Osteocyte (in vitro differentiated cells): ENCODE results near the gene BMPR1A. TPM values are rescaled to one million over a fixed set of nuclear protein-coding genes. Genes with fewer than 3 reads are reported as not detected.

Source experiments
- DNase-seq: peaks from one replicate; pipeline ENCODE4 v3.0.0; 2021; ENCODE audit warnings: mixed read lengths; ENCODE audit not compliant: unreplicated experiment; ENCODE audit errors: extremely low spot score
- H3K27ac Mint-ChIP-seq: one replicate; pipeline ENCODE4 v1.8.0; 2021; ENCODE audit warnings: mild to moderate bottlenecking, mixed read lengths; ENCODE audit not compliant: unreplicated experiment
- H3K27me3 Mint-ChIP-seq: one replicate; pipeline ENCODE4 v1.8.0; 2021; ENCODE audit warnings: mixed read lengths; ENCODE audit not compliant: unreplicated experiment
- H3K36me3 Mint-ChIP-seq: one replicate; pipeline ENCODE4 v1.8.0; 2021; ENCODE audit warnings: mixed read lengths; ENCODE audit not compliant: unreplicated experiment
- H3K4me1 Mint-ChIP-seq: one replicate; pipeline ENCODE4 v1.8.0; 2021; ENCODE audit warnings: mixed read lengths; ENCODE audit not compliant: unreplicated experiment
- H3K4me3 Mint-ChIP-seq: one replicate; pipeline ENCODE4 v1.8.0; 2021; ENCODE audit warnings: mild to moderate bottlenecking, moderate library complexity, mixed read lengths; ENCODE audit not compliant: unreplicated experiment
- H3K9me3 Mint-ChIP-seq: one replicate; pipeline ENCODE4 v1.8.0; 2021; ENCODE audit warnings: mixed read lengths; ENCODE audit not compliant: unreplicated experiment
- total RNA-seq: library from RNA; stranded (reverse); gene quantifications from 2 replicates; pipeline ENCODE4 v1.2.1, GENCODE V29; 2021
- TF ChIP-seq, protein P1 (sequence below): fragments of 200-600 bp; sonication (generic); IDR thresholded peaks from 2 replicates; pipeline ENCODE4 v1.5.0; 2021; ENCODE audit warnings: antibody characterized with exemption, mild to moderate bottlenecking, moderate library complexity

Gene BMPR1A
- total RNA-seq, 1 donor from 2014 or later, result 75.5 TPM

- no peak overlapping the region for H3K27ac Mint-ChIP-seq
- H3K36me3 Mint-ChIP-seq, result no peaks in the 10 kb centered on the region
- no peaks in the 10 kb centered on the region for H3K4me1 Mint-ChIP-seq
- H3K27me3 Mint-ChIP-seq, result peaks cover 3% of the 10 kb centered on the region
- H3K9me3 Mint-ChIP-seq, result no peaks in the 10 kb centered on the region
- no peak for DNase-seq
- TF ChIP-seq, protein P1, sequence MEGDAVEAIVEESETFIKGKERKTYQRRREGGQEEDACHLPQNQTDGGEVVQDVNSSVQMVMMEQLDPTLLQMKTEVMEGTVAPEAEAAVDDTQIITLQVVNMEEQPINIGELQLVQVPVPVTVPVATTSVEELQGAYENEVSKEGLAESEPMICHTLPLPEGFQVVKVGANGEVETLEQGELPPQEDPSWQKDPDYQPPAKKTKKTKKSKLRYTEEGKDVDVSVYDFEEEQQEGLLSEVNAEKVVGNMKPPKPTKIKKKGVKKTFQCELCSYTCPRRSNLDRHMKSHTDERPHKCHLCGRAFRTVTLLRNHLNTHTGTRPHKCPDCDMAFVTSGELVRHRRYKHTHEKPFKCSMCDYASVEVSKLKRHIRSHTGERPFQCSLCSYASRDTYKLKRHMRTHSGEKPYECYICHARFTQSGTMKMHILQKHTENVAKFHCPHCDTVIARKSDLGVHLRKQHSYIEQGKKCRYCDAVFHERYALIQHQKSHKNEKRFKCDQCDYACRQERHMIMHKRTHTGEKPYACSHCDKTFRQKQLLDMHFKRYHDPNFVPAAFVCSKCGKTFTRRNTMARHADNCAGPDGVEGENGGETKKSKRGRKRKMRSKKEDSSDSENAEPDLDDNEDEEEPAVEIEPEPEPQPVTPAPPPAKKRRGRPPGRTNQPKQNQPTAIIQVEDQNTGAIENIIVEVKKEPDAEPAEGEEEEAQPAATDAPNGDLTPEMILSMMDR, result no peak
- no peak overlapping the region for H3K4me3 Mint-ChIP-seq
These were observed 28.9 kb upstream of the BMPR1A start for GRCh38 chr10:86727470-86727869.

GRCh38 chr10:86728056-86728455 lies 28.4 kb upstream of the BMPR1A start:
- no peak for DNase-seq
- H3K4me1 Mint-ChIP-seq, result no peaks in the 10 kb centered on the region
- H3K27me3 Mint-ChIP-seq, result peaks cover 3% of the 10 kb centered on the region
- no peaks in the 10 kb centered on the region for H3K9me3 Mint-ChIP-seq
- TF ChIP-seq, protein P1, result no peak
- no peak overlapping the region for H3K4me3 Mint-ChIP-seq
- no peaks in the 10 kb centered on the region for H3K36me3 Mint-ChIP-seq
- no peak overlapping the region for H3K27ac Mint-ChIP-seq

GRCh38 chr10:86729677-86730076 lies 26.7 kb upstream of the BMPR1A start:
- Mint-ChIP-seq H3K36me3 (no peaks in the 10 kb centered on the region), H3K4me1 (no peaks in the 10 kb centered on the region), H3K4me3 (no peak overlapping the region), H3K27me3 (peaks cover 3% of the 10 kb centered on the region), H3K27ac (no peak overlapping the region), H3K9me3 (no peaks in the 10 kb centered on the region)
- no peak for DNase-seq
- TF ChIP-seq, protein P1, result no peak

- Mint-ChIP-seq H3K36me3 (no peaks in the 10 kb centered on the region), H3K4me1 (no peaks in the 10 kb centered on the region), H3K27ac (no peak overlapping the region), H3K4me3 (no peak overlapping the region), H3K27me3 (peaks cover 3% of the 10 kb centered on the region), H3K9me3 (no peaks in the 10 kb centered on the region)
- no peak for DNase-seq
- TF ChIP-seq, protein P1, result no peak
These were observed 26.2 kb upstream of the BMPR1A start for GRCh38 chr10:86730227-86730626.

- TF ChIP-seq, protein P1, result no peak
- Mint-ChIP-seq H3K36me3 (no peaks in the 10 kb centered on the region), H3K4me1 (no peaks in the 10 kb centered on the region), H3K9me3 (no peaks in the 10 kb centered on the region), H3K4me3 (no peak overlapping the region), H3K27ac (no peak overlapping the region), H3K27me3 (no peaks in the 10 kb centered on the region)
- no peak for DNase-seq
These were observed 23.6 kb upstream of the BMPR1A start for GRCh38 chr10:86732771-86733170.
